GM18873 (cell line): ENCODE measurements around the gene B3GALNT1.

ENCODE experiments used
- ATAC-seq: cut with Tn5 transposase; IDR thresholded peaks from one replicate; pipeline ENCODE4 v1.9.1; 2021; ENCODE audit warnings: mild to moderate bottlenecking, moderate library complexity, moderate number of reproducible peaks; ENCODE audit not compliant: unreplicated experiment, low FRiP score

B3GALNT1 gene

GRCh38 chr3:161082063-161082462 lies 23.1 kb downstream of the B3GALNT1 start:
- peak; percentile 19 for ATAC-seq

GRCh38 chr3:161081633-161082032 lies 23.5 kb downstream of the B3GALNT1 start:
- ATAC-seq, result peak; percentile 60

- no peak for ATAC-seq
Measured at GRCh38 chr3:161073181-161073580, 32.0 kb downstream of the B3GALNT1 start.

GRCh38 chr3:161072751-161073150 lies 32.4 kb downstream of the B3GALNT1 start:
- ATAC-seq, result no peak

- no peak for ATAC-seq
Measured at GRCh38 chr3:161072211-161072621, 32.9 kb downstream of the B3GALNT1 start.

- ATAC-seq, result no peak
Measured at GRCh38 chr3:161070980-161071663, 34.0 kb downstream of the B3GALNT1 start.

- no peak for ATAC-seq
Measured at GRCh38 chr3:161070252-161070930, 34.8 kb downstream of the B3GALNT1 start.

- ATAC-seq, result peak; percentile 97
Measured at GRCh38 chr3:161069511-161070251, 35.5 kb downstream of the B3GALNT1 start.

- no peak for ATAC-seq
Measured at GRCh38 chr3:161067335-161067734, 37.8 kb downstream of the B3GALNT1 start.

GRCh38 chr3:161066930-161067329 lies 38.2 kb downstream of the B3GALNT1 start:
- no peak for ATAC-seq

GRCh38 chr3:161064413-161064812 lies 40.7 kb downstream of the B3GALNT1 start:
- ATAC-seq, result no peak

- no peak for ATAC-seq
Measured at GRCh38 chr3:161054860-161055604, 50.1 kb downstream of the B3GALNT1 start.

- no peak for ATAC-seq
Measured at GRCh38 chr3:161051856-161052255, 53.3 kb downstream of the B3GALNT1 start.

GRCh38 chr3:161050935-161051334 lies 54.2 kb downstream of the B3GALNT1 start:
- ATAC-seq, result no peak

GRCh38 chr3:161049683-161050248 lies 55.4 kb downstream of the B3GALNT1 start:
- no peak for ATAC-seq

- peak; percentile 71 for ATAC-seq
Measured at GRCh38 chr3:161043336-161044035, 61.7 kb downstream of the B3GALNT1 start.

- no peak for ATAC-seq
Measured at GRCh38 chr3:161042023-161042501, 63.1 kb downstream of the B3GALNT1 start.

GRCh38 chr3:161038725-161039124 lies 66.4 kb downstream of the B3GALNT1 start:
- ATAC-seq, result no peak

GRCh38 chr3:161035711-161036110 lies 69.4 kb downstream of the B3GALNT1 start:
- ATAC-seq, result no peak
